Osteocyte (in vitro differentiated cells): Measurements from ENCODE around the gene ZNF525. TPM values are rescaled to one million over a fixed set of nuclear protein-coding genes. Genes with fewer than 3 reads are reported as not detected.

ENCODE experiments used
- total RNA-seq: library from RNA; stranded (reverse); gene quantifications from 2 replicates; pipeline ENCODE4 v1.2.1, GENCODE V29; 2021

ZNF525 gene
- total RNA-seq, 1 donor from 2014 or later, result 7.6 TPM

Other genes starting within 250 kb of the ZNF525 start
- 7.2 and 10.6 TPM in 2 replicates for gene ZNF415, start 232.8 kb upstream of the ZNF525 start, total RNA-seq
- gene ZNF347, start 206.7 kb upstream of the ZNF525 start, total RNA-seq, result 15.3 and 15.9 TPM in 2 replicates
- 5.1 TPM in 2 replicates for gene ZNF665, start 172.3 kb upstream of the ZNF525 start, total RNA-seq
- gene ZNF677, start 110.8 kb upstream of the ZNF525 start, total RNA-seq, result 24.8 and 28.4 TPM in 2 replicates
- not detected in 2 replicates for gene VN1R2, start 107.4 kb upstream of the ZNF525 start, total RNA-seq
- gene VN1R4, start 98.0 kb upstream of the ZNF525 start, total RNA-seq, result not detected in 2 replicates
- gene ZNF845, start 32.0 kb upstream of the ZNF525 start, total RNA-seq, result 5.7 and 6.6 TPM in 2 replicates
- 9.0 and 10.7 TPM in 2 replicates for gene ZNF765, start 29.4 kb downstream of the ZNF525 start, total RNA-seq
- 8.3 and 9.2 TPM in 2 replicates for gene ZNF761, start 66.3 kb downstream of the ZNF525 start, total RNA-seq
- gene ZNF813, start 102.0 kb downstream of the ZNF525 start, total RNA-seq, result 4.4 and 4.5 TPM in 2 replicates
- gene ZNF331, start 172.4 kb downstream of the ZNF525 start, total RNA-seq, result 7.4 and 8.0 TPM in 2 replicates